ENCODE data around the gene VPS72. TPM values are rescaled to one million over a fixed set of nuclear protein-coding genes. Genes with fewer than 3 reads are reported as not detected.
"Not testable (repeated sequence)": the region's sequence is repeated elsewhere in the genome, so short reads cannot be mapped to it uniquely, and the experiment has no call there.

The VPS72 gene
- total RNA-seq, 2 experiments from 2014 or later, result 59.8 to 61.7 TPM

- peaks cover 46% of the 10 kb centered on the region for H3K4me1 Mint-ChIP-seq (ENCODE audit: low read depth)
- POLR2A ChIA-PET, result interaction anchor here (1.7 to 1.8 kb wide), 2 partner anchors 11 to 55 kb away, joined by 5 to 10 read pairs; partner anchors contain the start of genes PSMD4 and VPS72
- no peaks in the 10 kb centered on the region for H3K9me3 Mint-ChIP-seq (ENCODE audit: insufficient read depth)
- no peaks in the 10 kb centered on the region for H3K27me3 Mint-ChIP-seq (ENCODE audit: low read depth)
- H3K27ac Mint-ChIP-seq, result peak overlapping the region; percentile 97
- CTCF ChIA-PET, result interaction anchor here (1.1 to 1.2 kb wide), 2 partner anchors 22 to 141 kb away, joined by 3 read pairs; no protein-coding TSS in a partner anchor
- H3K4me3 Mint-ChIP-seq, result peak overlapping the region; percentile 99
- no peak for ATAC-seq
- DNase-seq, result no peak
- H3K36me3 Mint-ChIP-seq (ENCODE audit: low read depth), result peaks cover 27% of the 10 kb centered on the region
These were observed 10.0 kb upstream of the VPS72 start for GRCh38 chr1:151199873-151200581.

- peak; percentile 99 for DNase-seq
- Mint-ChIP-seq H3K27me3 (ENCODE audit: low read depth) (peaks cover 3% of the 10 kb centered on the region), H3K4me1 (ENCODE audit: low read depth) (peaks cover 41% of the 10 kb centered on the region), H3K9me3 (ENCODE audit: insufficient read depth) (no peaks in the 10 kb centered on the region), H3K36me3 (ENCODE audit: low read depth) (peaks cover 24% of the 10 kb centered on the region), H3K4me3 (peak within 1 kb of the TSS; percentile 99), H3K27ac (peak within 1 kb of the TSS; percentile 97)
- POLR2A ChIA-PET, result interaction anchor here (0.6 to 1.8 kb wide), 15 partner anchors 8 to 202 kb away, joined by 3 to 10 read pairs (median 3); partner anchors contain the start of genes CDC42SE1, LYSMD1, PSMD4 and SCNM1
- CTCF ChIA-PET, result interaction anchor here (0.7 to 1.3 kb wide), 4 partner anchors 9 to 142 kb away, joined by 3 to 9 read pairs (median 3); partner anchors contain the start of genes PSMD4 and VPS72
- ATAC-seq, result peak; percentile 97
These were observed 8.5 kb upstream of the VPS72 start, which contains the start of gene PIP5K1A for GRCh38 chr1:151198254-151199127. PIP5K1A (plus strand) TSS chr1:151198552; CDS start chr1:151198997, 445 bp downstream.

- POLR2A ChIA-PET, result interaction anchor here (1.3 to 1.8 kb wide), 3 partner anchors 8 to 139 kb away, joined by 3 to 10 read pairs (median 3); partner anchors contain the start of genes CDC42SE1 and VPS72
- no peak for DNase-seq
- peak overlapping the region; percentile 99 for H3K4me3 Mint-ChIP-seq
- H3K27ac Mint-ChIP-seq, result peak overlapping the region; percentile 97
- no peak for ATAC-seq
- peaks cover 22% of the 10 kb centered on the region for H3K36me3 Mint-ChIP-seq (ENCODE audit: low read depth)
- peaks cover 3% of the 10 kb centered on the region for H3K27me3 Mint-ChIP-seq (ENCODE audit: low read depth)
- peaks cover 41% of the 10 kb centered on the region for H3K4me1 Mint-ChIP-seq (ENCODE audit: low read depth)
- no peaks in the 10 kb centered on the region for H3K9me3 Mint-ChIP-seq (ENCODE audit: insufficient read depth)
- CTCF ChIA-PET, result interaction anchor here (0.7 kb wide), 1 partner anchor 54 kb away, joined by 3 read pairs; no protein-coding TSS in a partner anchor
These were observed 7.9 kb upstream of the VPS72 start for GRCh38 chr1:151197863-151198253.

- H3K27ac Mint-ChIP-seq, result no peak overlapping the region
- CTCF ChIA-PET, result interaction anchor here (0.7 to 2.8 kb wide), 6 partner anchors 31 to 174 kb away, joined by 3 to 14 read pairs (median 4); no protein-coding TSS in a partner anchor
- POLR2A ChIA-PET, result interaction anchor here (0.8 kb wide), 1 partner anchor 680 kb away, joined by 6 read pairs; no protein-coding TSS in a partner anchor
- peaks cover 16% of the 10 kb centered on the region for H3K36me3 Mint-ChIP-seq (ENCODE audit: low read depth)
- no peak overlapping the region for H3K4me3 Mint-ChIP-seq
- peaks cover 3% of the 10 kb centered on the region for H3K27me3 Mint-ChIP-seq (ENCODE audit: low read depth)
- ATAC-seq (peak; percentile 22), DNase-seq (peak; percentile 78)
- H3K9me3 Mint-ChIP-seq (ENCODE audit: insufficient read depth), result no peaks in the 10 kb centered on the region
- H3K4me1 Mint-ChIP-seq (ENCODE audit: low read depth), result peaks cover 32% of the 10 kb centered on the region
These were observed 6.3 kb upstream of the VPS72 start for GRCh38 chr1:151196292-151196800.

GRCh38 chr1:151194894-151195594 is 5.0 kb upstream of the VPS72 start:
- ChIA-PET CTCF (interaction anchor here (1.0 to 2.8 kb wide), 3 partner anchors 55 to 95 kb away, joined by 3 to 14 read pairs (median 8); no protein-coding TSS in a partner anchor), POLR2A (interaction anchor here (1.1 kb wide), 1 partner anchor 87 kb away, joined by 3 read pairs; the partner anchor contains the start of gene ZNF687)
- peaks cover 17% of the 10 kb centered on the region for H3K36me3 Mint-ChIP-seq (ENCODE audit: low read depth)
- H3K4me3 Mint-ChIP-seq; H3K27me3 Mint-ChIP-seq (ENCODE audit: low read depth); H3K27ac Mint-ChIP-seq; DNase-seq; H3K9me3 Mint-ChIP-seq (ENCODE audit: insufficient read depth); ATAC-seq: not testable (repeated sequence)
- H3K4me1 Mint-ChIP-seq (ENCODE audit: low read depth), result peaks cover 34% of the 10 kb centered on the region

- Mint-ChIP-seq H3K4me1 (ENCODE audit: low read depth) (peaks cover 33% of the 10 kb centered on the region), H3K27me3 (ENCODE audit: low read depth) (peaks cover 3% of the 10 kb centered on the region), H3K27ac (no peak overlapping the region), H3K9me3 (ENCODE audit: insufficient read depth) (no peaks in the 10 kb centered on the region), H3K36me3 (ENCODE audit: low read depth) (peaks cover 11% of the 10 kb centered on the region), H3K4me3 (no peak overlapping the region)
- POLR2A ChIA-PET, result no interaction called here
- CTCF ChIA-PET, result no interaction called here
- ATAC-seq (no peak), DNase-seq (no peak)
These were observed 3.9 kb upstream of the VPS72 start for GRCh38 chr1:151193856-151194255.

- POLR2A ChIA-PET, result no interaction called here
- no peak overlapping the region for H3K27ac Mint-ChIP-seq
- CTCF ChIA-PET, result interaction anchor here (2.6 kb wide), 1 partner anchor 59 kb away, joined by 10 read pairs; no protein-coding TSS in a partner anchor
These were observed 3.3 kb upstream of the VPS72 start for GRCh38 chr1:151193304-151193703.

GRCh38 chr1:151192047-151192446 is 2.0 kb upstream of the VPS72 start:
- CTCF ChIA-PET, result interaction anchor here (0.6 to 2.6 kb wide), 2 partner anchors 35 to 60 kb away, joined by 3 to 10 read pairs; no protein-coding TSS in a partner anchor
- ATAC-seq, result no peak
- Mint-ChIP-seq H3K4me1 (ENCODE audit: low read depth) (peaks cover 32% of the 10 kb centered on the region), H3K9me3 (ENCODE audit: insufficient read depth) (no peaks in the 10 kb centered on the region), H3K36me3 (ENCODE audit: low read depth) (peaks cover 4% of the 10 kb centered on the region), H3K4me3 (no peak overlapping the region), H3K27me3 (ENCODE audit: low read depth) (peaks cover 3% of the 10 kb centered on the region), H3K27ac (no peak overlapping the region)
- POLR2A ChIA-PET, result no interaction called here
- DNase-seq, result no peak

More at GRCh38 chr1:151193304-151193703, 3.3 kb upstream of the VPS72 start:
- ATAC-seq (no peak), DNase-seq (no peak)
- Mint-ChIP-seq H3K27me3 (ENCODE audit: low read depth) (peaks cover 3% of the 10 kb centered on the region), H3K36me3 (ENCODE audit: low read depth) (peaks cover 7% of the 10 kb centered on the region), H3K4me3 (no peak overlapping the region), H3K9me3 (ENCODE audit: insufficient read depth) (no peaks in the 10 kb centered on the region), H3K4me1 (ENCODE audit: low read depth) (peaks cover 35% of the 10 kb centered on the region)

- DNase-seq; ATAC-seq; H3K27me3 Mint-ChIP-seq (ENCODE audit: low read depth); H3K9me3 Mint-ChIP-seq (ENCODE audit: insufficient read depth): not testable (repeated sequence)
- ChIA-PET CTCF (interaction anchor here (0.8 to 3.2 kb wide), 5 partner anchors 13 to 152 kb away, joined by 3 to 18 read pairs (median 7); partner anchors contain the start of genes TMOD4 and TNFAIP8L2), POLR2A (interaction anchor here (1.3 to 2.0 kb wide), 3 partner anchors 10 to 29 kb away, joined by 5 to 13 read pairs (median 10); partner anchors contain the start of gene PIP5K1A)
- Mint-ChIP-seq H3K4me3 (peak overlapping the region; percentile 100), H3K4me1 (ENCODE audit: low read depth) (peaks cover 28% of the 10 kb centered on the region), H3K27ac (peak overlapping the region; percentile 99), H3K36me3 (ENCODE audit: low read depth) (peaks cover 22% of the 10 kb centered on the region)
These were observed 1.3 kb downstream of the VPS72 start for GRCh38 chr1:151188667-151189066.

- no peak for DNase-seq
- Mint-ChIP-seq H3K27ac (no peak overlapping the region), H3K4me1 (ENCODE audit: low read depth) (peaks cover 28% of the 10 kb centered on the region), H3K9me3 (ENCODE audit: insufficient read depth) (no peaks in the 10 kb centered on the region), H3K27me3 (ENCODE audit: low read depth) (no peaks in the 10 kb centered on the region), H3K36me3 (ENCODE audit: low read depth) (peaks cover 33% of the 10 kb centered on the region), H3K4me3 (no peak overlapping the region)
- ATAC-seq, result no peak
- ChIA-PET POLR2A (no interaction called here), CTCF (interaction anchor here (1.0 to 3.0 kb wide), 2 partner anchors 11 to 88 kb away, joined by 3 to 18 read pairs; partner anchors contain the start of gene TMOD4)
These were observed 2.8 kb downstream of the VPS72 start for GRCh38 chr1:151187205-151187604.
